K562 (cell line): ENCODE measurements around the gene PTH2. TPM values are rescaled to one million over a fixed set of nuclear protein-coding genes. Genes with fewer than 3 reads are reported as not detected.

ENCODE experiments used
- ASH1L ChIP-seq: fragments of 450-650 bp; IDR thresholded peaks from 2 replicates; pipeline ENCODE4 v1.6.1; 2018; ENCODE audit warnings: borderline replicate concordance, mild to moderate bottlenecking, low read depth; ENCODE audit not compliant: partially characterized antibody
- CBFA2T2 ChIP-seq: fragments of 450-650 bp; conservative IDR thresholded peaks from 2 replicates; pipeline ENCODE4 v1.6.1; 2017; ENCODE audit warnings: mild to moderate bottlenecking
- E2F3 ChIP-seq: fragments of 250-450 bp; sonication (Bioruptor Pico); IDR thresholded peaks from 2 replicates; pipeline ENCODE4 v1.4.0; 2020; ENCODE audit warnings: mild to moderate bottlenecking
- HIVEP1 ChIP-seq: fragments of 250-450 bp; sonication (Bioruptor Pico); IDR thresholded peaks from 2 replicates; pipeline ENCODE4 v1.4.0; 2020; ENCODE audit warnings: mild to moderate bottlenecking
- MAZ ChIP-seq, 2 experiments: fragments of 450-650 bp in 1 of 2; sonication (generic) in 1 of 2; formaldehyde crosslinking; IDR thresholded peaks in 1 of 2; conservative IDR thresholded peaks in 1 of 2; 2 replicates each; pipeline versions ENCODE4 v1.4.0 to v1.5.0; 2020; ENCODE audit warnings: mild to moderate bottlenecking in 1 of 2, missing genetic modification reagents in 1 of 2
- MEIS2 ChIP-seq: fragments of 450-650 bp; IDR thresholded peaks from 2 replicates; pipeline ENCODE4 v1.6.1; 2014; ENCODE audit warnings: mild to moderate bottlenecking; ENCODE audit not compliant: partially characterized antibody
- MGA ChIP-seq: fragments of 450-650 bp; IDR thresholded peaks from 2 replicates; pipeline ENCODE4 v1.6.1; 2016; ENCODE audit warnings: mild to moderate bottlenecking, moderate library complexity
- NR2C2 ChIP-seq, 2 experiments: fragments of 200-800 bp in 1 of 2; sonication (Bioruptor generic) in 1 of 2; sonication (generic) in 1 of 2; formaldehyde crosslinking in 1 of 2; IDR thresholded peaks; 2 replicates each; pipeline versions ENCODE4 v1.6.1 to v1.8.0; 2016 to 2022; ENCODE audit warnings: mild to moderate bottlenecking in 1 of 2, missing compliant biosample characterization in 1 of 2, missing genetic modification characterization in 1 of 2, missing genetic modification reagents in 1 of 2
- PTBP1 ChIP-seq: fragments of 200-400 bp; formaldehyde crosslinking; IDR thresholded peaks from 2 replicates; pipeline ENCODE4 v1.6.1; 2017; ENCODE audit warnings: low read depth, low read length
- RNF2 ChIP-seq: sonication (generic); IDR thresholded peaks from 2 replicates; pipeline ENCODE4 v1.6.1; 2016
- SIRT6 ChIP-seq: IDR thresholded peaks from one replicate; pipeline ENCODE4 v1.6.1; 2012; ENCODE audit warnings: low read depth, mild to moderate bottlenecking, control low read depth, inconsistent platforms, low read length, moderate library complexity
- SREBF2 ChIP-seq: sonication (generic); formaldehyde crosslinking; IDR thresholded peaks from 2 replicates; pipeline ENCODE4 v1.4.0; 2020; ENCODE audit warnings: mild to moderate bottlenecking, missing genetic modification reagents
- STAT6 ChIP-seq: sonication (generic); formaldehyde crosslinking; IDR thresholded peaks from 2 replicates; pipeline ENCODE4 v1.8.1; 2023; ENCODE audit warnings: mild to moderate bottlenecking, missing genetic modification reagents
- ZBED1 ChIP-seq: IDR thresholded peaks from 2 replicates; pipeline ENCODE4 v1.6.1; 2014
- ZNF24 ChIP-seq: fragments of 450-650 bp; IDR thresholded peaks from 2 replicates; pipeline ENCODE4 v1.6.1; 2016
- polyA plus RNA-seq, 8 experiments: library from polyadenylated mRNA; depleted of rRNA in 4 of 8; stranded (reverse) in 5 of 8; unstranded in 3 of 8; fragments of >200 nt; fragmentation: Nextera tagmentation in 2 of 8; fragmentation: Illumina TruSeq in 1 of 8; extraction: Ambion mirVana in 2 of 8; extraction: Trizol in 1 of 8; gene quantifications; 2 replicates each; pipeline versions ENCODE4 v1.2.1 to v1.2.3, GENCODE V29; 2011 to 2014; ENCODE audit warnings: inconsistent platforms in 1 of 8, missing spikeins in 1 of 8
- total RNA-seq, 7 experiments: library from RNA; depleted of rRNA in 6 of 7; stranded (reverse); fragments of >200 nt in 6 of 7; fragmentation: Illumina TruSeq in 2 of 7; extraction: Trizol in 2 of 7; gene quantifications; 2 replicates each; pipeline versions ENCODE4 v1.2.1 to v1.2.3, GENCODE V29; 2011 to 2021; ENCODE audit warnings: low replicate concordance in 1 of 7

Gene PTH2
- total and polyA plus RNA-seq, 9 of the 15 experiments (the other 6 are each of a cell fraction or from before 2014, with no cell fraction given), result 1.3 TPM; not detected in 8

DNA sequence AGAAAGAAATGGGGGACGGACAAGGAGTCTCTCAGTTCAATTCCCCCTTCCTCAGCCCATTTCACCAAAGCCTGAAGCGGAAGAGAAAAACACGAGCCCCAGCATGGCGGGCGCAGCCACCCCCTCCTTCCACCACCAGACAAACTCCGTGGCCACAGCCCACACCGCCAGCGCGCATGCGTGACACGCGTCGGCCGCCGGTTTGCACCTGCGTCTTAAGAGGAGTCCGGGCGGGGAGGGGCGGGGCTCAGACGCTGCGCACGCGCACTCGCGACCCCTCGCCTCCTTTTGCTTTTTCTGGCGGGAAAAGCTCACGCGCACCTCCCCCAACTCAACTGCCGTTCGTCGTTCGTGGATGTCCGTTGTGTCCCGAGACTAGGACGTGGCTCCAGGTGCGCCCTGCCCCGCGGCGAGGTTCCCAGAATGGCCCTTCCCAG lies 35.3 kb downstream of the PTH2 start, which contains the start of gene KASH5 (continued):
- TF ChIP-seq HIVEP1, result no peak
- no peak for TF ChIP-seq CBFA2T2
- TF ChIP-seq MEIS2, result peak; percentile 74
- TF ChIP-seq SREBF2, result no peak
- TF ChIP-seq MGA, result peak; percentile 95
- TF ChIP-seq ASH1L, result no peak
- TF ChIP-seq PTBP1, result no peak
- no peak for TF ChIP-seq STAT6 (CRISPR knock-in tag)
- TF ChIP-seq NR2C2 (CRISPR knock-in tag; IDR thresholded peaks at IDR 0.05), result no peak
- TF ChIP-seq NR2C2 (tag; IDR thresholded peaks at IDR 0.05), result no peak
- no peak for TF ChIP-seq ZNF24
- no peak for TF ChIP-seq SIRT6
- peak; percentile 75; the same call in 1 of the 2 replicates for TF ChIP-seq RNF2
- TF ChIP-seq E2F3, result peak; percentile 91
- TF ChIP-seq MAZ (CRISPR knock-in tag; conservative IDR thresholded peaks at IDR 0.05 in 1 of 2, IDR thresholded peaks at IDR 0.05 in 1 of 2), result peak in 1 of 2 experiments; percentile 39; a peak in 1 of 4 replicates
- no peak for TF ChIP-seq ZBED1
